B cell (primary cell): ENCODE data around the gene NGEF. TPM values are rescaled to one million over a fixed set of nuclear protein-coding genes. Genes with fewer than 3 reads are reported as not detected.

ENCODE experiments used
- ATAC-seq: fragments of 200-7000 bp; cut with Tn5 transposase; one replicate; pipeline ENCODE4 v1.10.0; 2021; ENCODE audit warnings: low read depth, mild to moderate bottlenecking, moderate number of reproducible peaks, moderate library complexity
- CTCF ChIA-PET: fragments of 350-600 bp; sonication (Branson Sonifier 250); formaldehyde crosslinking; loops from one replicate; lab custom pipeline; 2021; ENCODE audit warnings: antibody characterized with exemption, inconsistent platforms; lab: Charles Lee
- POLR2A ChIA-PET: fragments of 350-600 bp; sonication (Branson Sonifier 250); formaldehyde crosslinking; loops from one replicate; lab custom pipeline; 2021; ENCODE audit warnings: antibody characterized with exemption; lab: Charles Lee
- DNase-seq: peaks from one replicate; pipeline ENCODE4 v3.0.0; 2013
- H2AFZ ChIP-seq: 2 replicates; pipeline ENCODE4 v1.6.1; 2012; ENCODE audit warnings: mild to moderate bottlenecking, low read depth, low read length; ENCODE audit not compliant: insufficient read depth, poor library complexity, severe bottlenecking
- H3K27ac ChIP-seq, 2 donors: 1 replicate in 1 of 2; 2 replicates in 1 of 2; pipeline ENCODE4 v1.5.1; 2012 to 2013; ENCODE audit warnings: low read length in 2 of 2, mild to moderate bottlenecking in 2 of 2, moderate library complexity in 1 of 2
- H3K27me3 ChIP-seq, 4 experiments: fragments of 200-600 bp in 1 of 4; sonication (generic) in 1 of 4; replicated peaks in 1 of 4; 1 replicate in 2 of 4; 2 replicates in 2 of 4; pipeline versions ENCODE4 v1.6.1 to v1.7.0; 2013 to 2016; ENCODE audit warnings: low read length in 3 of 4, mild to moderate bottlenecking in 2 of 4, mixed read lengths in 1 of 4, moderate library complexity in 1 of 4; ENCODE audit not compliant: insufficient read depth in 4 of 4, control insufficient read depth in 3 of 4; ENCODE audit errors: control extremely low read depth in 1 of 4
- H3K36me3 ChIP-seq, 2 experiments: replicated peaks in 1 of 2; 1 replicate in 1 of 2; 2 replicates in 1 of 2; pipeline versions ENCODE4 v1.6.1 to v1.7.1; 2013; ENCODE audit warnings: low read length in 1 of 2; ENCODE audit not compliant: insufficient read depth in 2 of 2, control insufficient read depth in 1 of 2; ENCODE audit errors: control extremely low read depth in 1 of 2, extremely low read depth in 1 of 2
- H3K4me1 ChIP-seq, 2 donors: fragments of 200-600 bp in 1 of 2; sonication (generic) in 1 of 2; 1 replicate in 1 of 2; 2 replicates in 1 of 2; pipeline versions ENCODE4 v1.5.1 to v1.6.1; 2013 to 2017; ENCODE audit warnings: low read length in 2 of 2; ENCODE audit not compliant: control insufficient read depth in 2 of 2, insufficient read depth in 2 of 2
- H3K4me2 ChIP-seq: replicated peaks from 2 replicates; pipeline ENCODE3; 2012; ENCODE audit warnings: mild to moderate bottlenecking, low read depth, low read length; ENCODE audit not compliant: poor library complexity, severe bottlenecking
- H3K4me3 ChIP-seq, 5 experiments: fragments of 200-600 bp in 1 of 5; sonication (generic) in 1 of 5; 1 replicate in 3 of 5; 2 replicates in 2 of 5; pipeline versions ENCODE4 v1.5.1 to v1.7.0; 2011 to 2016; ENCODE audit warnings: low read length in 4 of 5, mild to moderate bottlenecking in 4 of 5, low read depth in 2 of 5, control low read depth in 1 of 5, moderate library complexity in 1 of 5; ENCODE audit not compliant: insufficient read depth in 1 of 5; ENCODE audit errors: control extremely low read depth in 1 of 5, extremely low read depth in 1 of 5
- H3K79me2 ChIP-seq: fragments of 200-600 bp; sonication (generic); one replicate; pipeline ENCODE4 v1.6.0; 2016; ENCODE audit warnings: low read length; ENCODE audit not compliant: control insufficient read depth, insufficient read depth
- H3K9ac ChIP-seq: fragments of 200-600 bp; sonication (generic); 2 replicates; pipeline ENCODE4 v1.6.1; 2017; ENCODE audit warnings: mild to moderate bottlenecking, low read length, moderate library complexity
- H3K9me3 ChIP-seq, 3 donors: one replicate each; pipeline versions ENCODE4 v1.6.1 to v1.7.1; 2013; ENCODE audit warnings: low read length in 2 of 3; ENCODE audit not compliant: control insufficient read depth in 2 of 3, insufficient read depth in 1 of 3; ENCODE audit errors: control extremely low read depth in 1 of 3
- H4K20me1 ChIP-seq: 2 replicates; pipeline ENCODE4 v1.6.0; 2012; ENCODE audit warnings: mild to moderate bottlenecking, low read length; ENCODE audit not compliant: insufficient read depth, control insufficient read depth, poor library complexity, severe bottlenecking
- H3K27ac Mint-ChIP-seq: one replicate; pipeline ENCODE4 v1.8.0; 2021; ENCODE audit warnings: mixed read lengths
- H3K27me3 Mint-ChIP-seq: one replicate; pipeline ENCODE4 v1.8.0; 2021; ENCODE audit warnings: mixed read lengths
- H3K4me1 Mint-ChIP-seq: one replicate; pipeline ENCODE4 v1.8.0; 2021; ENCODE audit warnings: mixed read lengths
- H3K4me3 Mint-ChIP-seq: one replicate; pipeline ENCODE4 v1.8.0; 2021; ENCODE audit warnings: mixed read lengths
- H3K9me3 Mint-ChIP-seq: one replicate; pipeline ENCODE4 v1.8.0; 2022; ENCODE audit warnings: mixed read lengths; ENCODE audit not compliant: insufficient read depth
- CTCF ChIP-seq: fragments of 200-600 bp; IDR thresholded peaks from one replicate; pipeline ENCODE4 v1.8.0; 2022; ENCODE audit warnings: antibody characterized with exemption, mild to moderate bottlenecking
- EZH2 ChIP-seq: IDR thresholded peaks from 2 replicates; pipeline ENCODE4 v1.6.1; 2012; ENCODE audit warnings: borderline replicate concordance, low read depth, mild to moderate bottlenecking, moderate library complexity, low read length; ENCODE audit not compliant: insufficient read depth, poor library complexity, severe bottlenecking
- WGBS: methylation state at CpG from one replicate; pipeline ENCODE4 v1.1.5; 2013; ENCODE audit warnings: missing lambda C conversion rate; ENCODE audit not compliant: insufficient coverage; 5-methylcytosine and 5-hydroxymethylcytosine counted together
- intact Hi-C: fragments of 100-400 bp; cut with micrococcal nuclease; formaldehyde crosslinking; loops from one replicate; pipeline ENCODE4 v1.10.0; 2022
- polyA plus RNA-seq: library from polyadenylated mRNA; depleted of rRNA; stranded (reverse); fragments of >200 nt; gene quantifications from 2 replicates; pipeline ENCODE4 v1.2.3, GENCODE V29; 2012
- total RNA-seq, 2 donors: library from RNA; stranded (reverse); fragments of 120-200 nt in 1 of 2; gene quantifications; 1 replicate in 1 of 2; 2 replicates in 1 of 2; pipeline versions ENCODE4 v1.2.3 to v1.2.4, GENCODE V29; 2013 to 2022

The NGEF gene
- total and polyA plus RNA-seq, 2 donors (not counting 1 experiment from before 2014, with no cell fraction given) = not detected

GRCh38 chr2:232951891-232952290, 61.2 kb downstream of the NGEF start:
- ChIA-PET POLR2A (no interaction called here), CTCF (no interaction called here)
- Histone ChIP-seq H3K9me3 (no peaks in the 10 kb centered on the region), H2AFZ (no peak overlapping the region), H3K4me3 (no peak overlapping the region), H3K4me1 (peaks cover 23 to 24% of the 10 kb centered on the region in 2 donors), H3K79me2 (no peaks in the 10 kb centered on the region), H3K4me2 (no peak overlapping the region), H3K27ac (no peak overlapping the region), H3K27me3 (no peaks in the 10 kb centered on the region), H3K9ac (no peak overlapping the region), H4K20me1 (no peaks in the 10 kb centered on the region), H3K36me3 (no peaks in the 10 kb centered on the region)
- H3K4me1 Mint-ChIP-seq = peaks cover 23% of the 10 kb centered on the region
- intact Hi-C loops = no loop called here
- H3K27me3 Mint-ChIP-seq = no peaks in the 10 kb centered on the region
- H3K9me3 Mint-ChIP-seq = no peaks in the 10 kb centered on the region
- 81% methylated on average over 5 of the region's 7 CpGs for WGBS
- H3K4me3 Mint-ChIP-seq = no peak overlapping the region
- no peak overlapping the region for H3K27ac Mint-ChIP-seq
- TF ChIP-seq CTCF (no peak), EZH2 (no peak)
- DNase-seq (no peak), ATAC-seq (no peak)

DNA sequence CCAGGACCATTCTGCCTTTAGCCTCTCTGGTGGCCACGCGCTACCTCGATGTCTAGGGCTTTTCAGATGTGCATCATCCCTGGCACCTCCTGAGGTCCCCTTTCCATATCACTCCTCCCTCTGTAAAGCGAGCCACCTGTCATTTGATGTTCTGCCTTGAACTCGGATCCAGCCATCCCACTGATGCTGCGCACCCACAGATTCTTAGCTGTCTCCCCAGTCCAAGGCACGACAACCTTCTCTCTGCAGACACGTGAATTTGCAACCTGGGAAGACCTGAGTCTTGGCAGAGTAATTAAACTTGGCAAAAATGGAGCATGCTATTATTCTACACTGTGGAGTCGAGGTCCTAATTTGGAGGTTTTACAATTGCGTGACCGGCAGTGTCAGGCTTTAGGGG, 61.9 kb downstream of the NGEF start:
- Histone ChIP-seq H4K20me1 (no peaks in the 10 kb centered on the region), H3K27me3 (no peaks in the 10 kb centered on the region), H3K4me3 (no peak overlapping the region), H3K27ac (no peak overlapping the region), H3K9me3 (no peaks in the 10 kb centered on the region), H3K4me1 (peaks cover 17% of the 10 kb centered on the region in 2 donors), H3K9ac (no peak overlapping the region), H2AFZ (no peak overlapping the region), H3K4me2 (no peak overlapping the region), H3K36me3 (no peaks in the 10 kb centered on the region), H3K79me2 (no peaks in the 10 kb centered on the region)
- WGBS = 96% methylated on average over 11 of the region's 11 CpGs
- TF ChIP-seq CTCF (no peak), EZH2 (no peak)
- no peak for ATAC-seq
- CTCF ChIA-PET = interaction anchor here (0.5 kb wide), 1 partner anchor 102 kb away, joined by 3 read pairs; no protein-coding TSS in a partner anchor
- intact Hi-C loops = no loop called here
- Mint-ChIP-seq H3K4me3 (no peak overlapping the region), H3K4me1 (peaks cover 19% of the 10 kb centered on the region), H3K27ac (no peak overlapping the region), H3K9me3 (no peaks in the 10 kb centered on the region), H3K27me3 (no peaks in the 10 kb centered on the region)
- POLR2A ChIA-PET = no interaction called here
- no peak for DNase-seq
